Heart left ventricle (tissue), 16 donors: Measurements from ENCODE around the gene NTNG2. TPM values are rescaled to one million over a fixed set of nuclear protein-coding genes. Genes with fewer than 3 reads are reported as not detected.

Experiments
- ATAC-seq, 4 donors: fragments of 200-7000 bp; cut with Tn5 transposase; one replicate each; pipeline ENCODE4 v1.9.1; 2020 to 2022; ENCODE audit warnings: moderate library complexity in 4 of 4, mild to moderate bottlenecking in 3 of 4, moderate number of reproducible peaks in 1 of 4
- DNase-seq, 5 donors: peaks; one replicate each; pipeline ENCODE4 v3.0.0-alpha.2; 2020
- H3K27ac ChIP-seq, 12 donors: fragments of 200-600 bp; sonication (generic) in 4 of 12; one replicate each; pipeline versions ENCODE4 v1.5.0 to v1.8.0; 2016 to 2022; ENCODE audit warnings: mild to moderate bottlenecking in 2 of 12
- H3K27me3 ChIP-seq, 9 donors: fragments of 200-600 bp; sonication (generic) in 2 of 9; one replicate each; pipeline versions ENCODE4 v1.5.1 to v1.8.0; 2016 to 2022; ENCODE audit warnings: mild to moderate bottlenecking in 3 of 9
- H3K36me3 ChIP-seq, 9 donors: fragments of 200-600 bp; sonication (generic) in 2 of 9; one replicate each; pipeline versions ENCODE4 v1.5.0 to v1.8.0; 2018 to 2022; ENCODE audit warnings: mild to moderate bottlenecking in 2 of 9
- H3K4me1 ChIP-seq, 12 donors: fragments of 200-600 bp; sonication (generic) in 4 of 12; one replicate each; pipeline versions ENCODE4 v1.5.0 to v1.8.0; 2016 to 2022; ENCODE audit warnings: mild to moderate bottlenecking in 3 of 12
- H3K4me3 ChIP-seq, 12 donors: fragments of 200-600 bp; sonication (generic) in 4 of 12; one replicate each; pipeline versions ENCODE4 v1.5.0 to v1.8.0; 2017 to 2022; ENCODE audit warnings: mild to moderate bottlenecking in 9 of 12, moderate library complexity in 4 of 12
- H3K9me3 ChIP-seq, 12 donors: fragments of 200-600 bp; sonication (generic) in 4 of 12; one replicate each; pipeline versions ENCODE4 v1.5.0 to v1.8.0; 2016 to 2022; ENCODE audit warnings: mild to moderate bottlenecking in 1 of 12
- CTCF ChIP-seq, 12 donors: fragments of 200-600 bp; sonication (generic) in 4 of 12; IDR thresholded peaks; one replicate each; pipeline versions ENCODE4 v1.5.0 to v1.8.0; 2018 to 2022; ENCODE audit warnings: antibody characterized with exemption in 12 of 12, mild to moderate bottlenecking in 5 of 12
- POLR2A ChIP-seq, 2 donors: fragments of 450-650 bp; IDR thresholded peaks; one replicate each; pipeline ENCODE4 v1.6.1; 2017; ENCODE audit warnings: antibody characterized with exemption in 2 of 2, mild to moderate bottlenecking in 2 of 2, moderate library complexity in 2 of 2
- WGBS, 4 donors: extraction: QIAGEN DNeasy Blood & Tissue Kit in 2 of 4; methylation state at CpG; one replicate each; pipeline versions ENCODE4 v1.1.5 to v1.1.7; 2013 to 2018; 5-methylcytosine and 5-hydroxymethylcytosine counted together
- intact Hi-C, 10 donors: fragments of 100-400 bp; cut with DNase I; formaldehyde crosslinking; loops; one replicate each; pipeline versions ENCODE4 v1.11.1 to v1.14.2; 2022
- polyA plus RNA-seq, 2 donors: library from polyadenylated mRNA; stranded (reverse); fragments of 200-250 nt; gene quantifications; one replicate each; pipeline ENCODE4 v1.2.3, GENCODE V29; 2013
- total RNA-seq, 9 donors: library from RNA; depleted of rRNA in 2 of 9; stranded (reverse); fragments of >200 nt in 2 of 9; fragmentation: NEBNext Ultra II Directional in 3 of 9; extraction: Animal tissue kit (Norgen Biotek cat#: 25700) in 3 of 9; gene quantifications; one replicate each; pipeline versions ENCODE4 v1.1.0 to v1.2.4, GENCODE V29; 2016 to 2023
- donor health status: ischemic (EF 13 %, LVEDD 7.1; RV severe dilation, severe dysfunction).
- donor health status: healthy with polysubstance abuse.
- donor health status: DM: no; HTN: yes; CAD: no.
- donor health status: DM: no; HTN: no; CAD: no.
- donor health status: ischemic (EF 25% LVEDD 6.9; RV normal size, moderate dysfunction).
- donor health status: ischemic (EF 25% LVEDD 5.7; RV mildly dilated, moderate dysfunction).
- donor health status: healthy.
- donor health status: DM: yes; HTN: yes; CAD: no.
- donor health status: ischemic (EF 35%, LVEDD 5.7; RV mildly dilated, moderate dysfunction).
- donor health status: nonischemic (EF 11% LVEDD 7.7; RV severe dilation, severe dysfunction).
- donor health status: DM: yes; HTN: yes; CAD: no.
- donor health status: PGD.
- donor health status: ischemic (EF 29% LVEDD 5.4; RV normal size, mild dysfunction).
- donor health status: nonischemic (EF 23%, LVEDD 6.1; RV moderate dilation, normal function).

Gene NTNG2
- total and polyA plus RNA-seq, 11 donors: 0.28 to 4.1 (median 2.2) TPM

GRCh38 chr9:132146575-132146974 is 15.3 kb upstream of the NTNG2 start:
- peak in 1 of 5 donors; percentile 9 for DNase-seq
- H3K27me3 ChIP-seq: peaks cover 0 to 41% (median 8%) of the 10 kb centered on the region in 9 donors
- peaks cover 0 to 14% (median 0%) of the 10 kb centered on the region in 12 donors for H3K4me1 ChIP-seq
- WGBS, 4 donors: 89 to 92% (median 91%) methylated on average over 13 of the region's 13 CpGs
- H3K36me3 ChIP-seq: no peaks in the 10 kb centered on the region
- intact Hi-C loops: no loop called here
- no peak overlapping the region for H3K27ac ChIP-seq
- TF ChIP-seq POLR2A (IDR thresholded peaks at IDR 0.05) (no peak), CTCF (IDR thresholded peaks at IDR 0.05) (no peak)
- ATAC-seq: no peak
- H3K9me3 ChIP-seq: peaks cover 0 to 5% (median 0%) of the 10 kb centered on the region in 12 donors
- H3K4me3 ChIP-seq: no peak overlapping the region

- Histone ChIP-seq H3K4me3 (no peak overlapping the region), H3K27me3 (peaks cover 0 to 37% (median 8%) of the 10 kb centered on the region in 9 donors), H3K4me1 (peaks cover 0 to 9% (median 0%) of the 10 kb centered on the region in 12 donors), H3K27ac (no peak overlapping the region), H3K9me3 (peaks cover 0 to 5% (median 0%) of the 10 kb centered on the region in 12 donors), H3K36me3 (no peaks in the 10 kb centered on the region)
- 75 to 82% (median 77%) methylated on average over 4 of the region's 4 CpGs for WGBS, 4 donors
- no peak for DNase-seq
- ATAC-seq: no peak
- TF ChIP-seq CTCF (IDR thresholded peaks at IDR 0.05) (no peak), POLR2A (IDR thresholded peaks at IDR 0.05) (no peak)
- intact Hi-C loops: no loop called here
Observed at GRCh38 chr9:132147331-132147730, 14.5 kb upstream of the NTNG2 start.

- no peak overlapping the region for H3K27ac ChIP-seq
- intact Hi-C loops: no loop called here
- H3K9me3 ChIP-seq: peaks cover 0 to 5% (median 0%) of the 10 kb centered on the region in 12 donors
- peaks cover 0 to 9% (median 0%) of the 10 kb centered on the region in 12 donors for H3K4me1 ChIP-seq
- H3K36me3 ChIP-seq: no peaks in the 10 kb centered on the region
- no peak for TF ChIP-seq POLR2A (IDR thresholded peaks at IDR 0.05)
- TF ChIP-seq CTCF (IDR thresholded peaks at IDR 0.05): no peak
- DNase-seq (no peak), ATAC-seq (no peak)
- WGBS, 4 donors: 84 to 93% (median 89%) methylated on average over 8 of the region's 8 CpGs
- peaks cover 0 to 39% (median 8%) of the 10 kb centered on the region in 9 donors for H3K27me3 ChIP-seq
- H3K4me3 ChIP-seq: no peak overlapping the region
Observed at GRCh38 chr9:132147839-132148238, 14.0 kb upstream of the NTNG2 start.

- intact Hi-C loops: no loop called here
- H3K27ac ChIP-seq: no peak overlapping the region
- H3K4me1 ChIP-seq: peaks cover 0 to 9% (median 0%) of the 10 kb centered on the region in 12 donors
- 41 to 72% (median 50%) methylated on average over 4 to 10 of the region's 10 CpGs for WGBS, 4 donors
- no peaks in the 10 kb centered on the region for H3K36me3 ChIP-seq
- no peak for TF ChIP-seq POLR2A (IDR thresholded peaks at IDR 0.05)
- TF ChIP-seq CTCF (IDR thresholded peaks at IDR 0.05): no peak
- H3K9me3 ChIP-seq: no peaks in the 10 kb centered on the region
- peaks cover 0 to 27% (median 5%) of the 10 kb centered on the region in 9 donors for H3K27me3 ChIP-seq
- ATAC-seq (peak; percentile 44 to 89 (median 74)), DNase-seq (peak in 2 of 5 donors; percentile 51 to 62)
- H3K4me3 ChIP-seq: no peak overlapping the region
Observed at GRCh38 chr9:132150256-132150655, 11.6 kb upstream of the NTNG2 start.
